ENCODE measurements around the gene HAVCR1.

The HAVCR1 gene

GRCh38 chr5:157076558-157076957 lies 17.6 kb upstream of the HAVCR1 start:
- peaks cover 29% of the 10 kb centered on the region for H3K4me1 ChIP-seq (ENCODE audit: low read depth, poor library complexity, severe bottlenecking)
- TF ChIP-seq CTCF (conservative IDR thresholded peaks at IDR 0.05; ENCODE audit: low read depth, low read length): no peak

GRCh38 chr5:157072508-157072907 lies 13.6 kb upstream of the HAVCR1 start:
- Histone ChIP-seq H3K79me2 (ENCODE audit: insufficient read depth, low read depth) (no peaks in the 10 kb centered on the region), H3K9ac (no peak overlapping the region), H3K27ac (no peak overlapping the region)

More at GRCh38 chr5:157076558-157076957, 17.6 kb upstream of the HAVCR1 start:
- H3K9ac ChIP-seq: no peak overlapping the region
- H3K4me2 ChIP-seq: no peak overlapping the region
- H3K36me3 ChIP-seq (ENCODE audit: insufficient read depth): no peaks in the 10 kb centered on the region
- no peak overlapping the region for H3K4me3 ChIP-seq (IDR thresholded peaks at IDR 0.05; ENCODE audit: insufficient read depth, low read depth, low read length)
- H3K27me3 ChIP-seq (ENCODE audit: insufficient read depth, low read depth): no peaks in the 10 kb centered on the region
- H3K27ac ChIP-seq: no peak overlapping the region
- no peaks in the 10 kb centered on the region for H4K20me1 ChIP-seq (ENCODE audit: insufficient read depth)
- H2AFZ ChIP-seq (ENCODE audit: low read depth): no peak overlapping the region
- H3K79me2 ChIP-seq (ENCODE audit: insufficient read depth, low read depth): no peaks in the 10 kb centered on the region

GRCh38 chr5:157069949-157070348 lies 11.0 kb upstream of the HAVCR1 start:
- no peak overlapping the region for H3K4me2 ChIP-seq

More at GRCh38 chr5:157072508-157072907, 13.6 kb upstream of the HAVCR1 start:
- H3K27me3 ChIP-seq (ENCODE audit: insufficient read depth, low read depth): no peaks in the 10 kb centered on the region
- H4K20me1 ChIP-seq (ENCODE audit: insufficient read depth): no peaks in the 10 kb centered on the region
- H3K4me2 ChIP-seq: no peak overlapping the region
- H3K36me3 ChIP-seq (ENCODE audit: insufficient read depth): no peaks in the 10 kb centered on the region
- H2AFZ ChIP-seq (ENCODE audit: low read depth): no peak overlapping the region
- H3K4me1 ChIP-seq (ENCODE audit: low read depth, poor library complexity, severe bottlenecking): peaks cover 29% of the 10 kb centered on the region
- no peak overlapping the region for H3K4me3 ChIP-seq (IDR thresholded peaks at IDR 0.05; ENCODE audit: insufficient read depth, low read depth, low read length)
- TF ChIP-seq CTCF (conservative IDR thresholded peaks at IDR 0.05; ENCODE audit: low read depth, low read length): no peak

GRCh38 chr5:157068785-157069184 lies 9.9 kb upstream of the HAVCR1 start:
- no peak overlapping the region for H3K9ac ChIP-seq
- no peak overlapping the region for H3K4me3 ChIP-seq (IDR thresholded peaks at IDR 0.05; ENCODE audit: insufficient read depth, low read depth, low read length)
- H3K27me3 ChIP-seq (ENCODE audit: insufficient read depth, low read depth): no peaks in the 10 kb centered on the region
- H3K4me1 ChIP-seq (ENCODE audit: low read depth, poor library complexity, severe bottlenecking): peaks cover 6% of the 10 kb centered on the region
- no peaks in the 10 kb centered on the region for H4K20me1 ChIP-seq (ENCODE audit: insufficient read depth)
- H3K27ac ChIP-seq: no peak overlapping the region
- H3K79me2 ChIP-seq (ENCODE audit: insufficient read depth, low read depth): no peaks in the 10 kb centered on the region
- no peak overlapping the region for H2AFZ ChIP-seq (ENCODE audit: low read depth)
- H3K4me2 ChIP-seq: no peak overlapping the region
- no peak for TF ChIP-seq CTCF (conservative IDR thresholded peaks at IDR 0.05; ENCODE audit: low read depth, low read length)
- no peaks in the 10 kb centered on the region for H3K36me3 ChIP-seq (ENCODE audit: insufficient read depth)

More at GRCh38 chr5:157069949-157070348, 11.0 kb upstream of the HAVCR1 start:
- Histone ChIP-seq H3K27ac (no peak overlapping the region), H3K4me1 (ENCODE audit: low read depth, poor library complexity, severe bottlenecking) (peaks cover 14% of the 10 kb centered on the region), H2AFZ (ENCODE audit: low read depth) (no peak overlapping the region), H3K79me2 (ENCODE audit: insufficient read depth, low read depth) (no peaks in the 10 kb centered on the region), H3K4me3 (IDR thresholded peaks at IDR 0.05; ENCODE audit: insufficient read depth, low read depth, low read length) (no peak overlapping the region), H3K36me3 (ENCODE audit: insufficient read depth) (no peaks in the 10 kb centered on the region), H4K20me1 (ENCODE audit: insufficient read depth) (no peaks in the 10 kb centered on the region), H3K9ac (no peak overlapping the region), H3K27me3 (ENCODE audit: insufficient read depth, low read depth) (no peaks in the 10 kb centered on the region)
- no peak for TF ChIP-seq CTCF (conservative IDR thresholded peaks at IDR 0.05; ENCODE audit: low read depth, low read length)
